Inflammatory macrophage (primary cell): ENCODE data around the gene CYB5A.

ENCODE experiments used
- DNase-seq, 2 donors: peaks; one replicate each; pipeline ENCODE4 v3.0.0-alpha.2; 2020 to 2022

Gene CYB5A

GRCh38 chr18:74243127-74243526 is 48.6 kb downstream of the CYB5A start:
- DNase-seq, result no peak

- DNase-seq, result peak; percentile 10 to 23
Measured at GRCh38 chr18:74242438-74243096, 49.2 kb downstream of the CYB5A start.

DNA sequence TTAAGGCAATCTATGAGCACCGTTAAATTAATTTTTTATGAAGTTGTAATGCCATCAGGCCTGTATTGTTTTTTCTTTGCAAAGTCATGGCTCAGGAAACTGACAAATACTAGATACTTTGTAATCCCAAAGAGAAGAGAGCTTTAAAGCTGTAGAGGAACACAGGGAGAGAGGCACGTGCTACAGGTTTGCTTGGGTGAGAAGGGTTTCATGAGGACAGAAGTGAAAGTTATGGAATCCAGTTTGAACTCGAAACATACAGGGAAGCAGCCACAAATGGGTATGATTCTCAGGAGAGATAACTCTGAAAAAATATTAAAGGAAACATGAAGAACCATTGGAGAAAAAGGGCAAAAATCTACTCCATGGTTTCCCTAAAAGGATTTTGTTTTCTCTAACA is 49.8 kb downstream of the CYB5A start:
- DNase-seq, result no peak

DNA sequence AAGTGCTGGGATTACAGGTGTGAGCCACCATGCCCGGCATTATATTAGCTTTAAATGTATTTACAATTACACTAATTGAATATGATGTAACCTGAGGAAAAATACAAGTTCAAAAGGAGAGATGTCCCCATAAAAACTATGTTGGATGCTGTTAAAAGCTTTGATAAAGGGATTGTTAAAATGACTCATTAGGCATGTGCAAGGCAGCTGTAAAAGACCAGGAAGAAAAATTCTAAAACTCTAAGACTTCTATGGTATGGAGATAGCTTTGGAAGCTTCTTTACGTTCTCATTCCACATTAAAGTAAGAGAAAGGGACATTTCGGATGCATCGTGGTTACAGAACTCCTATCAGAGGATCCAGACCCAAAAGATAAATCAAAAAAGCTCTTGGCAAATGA is 50.3 kb downstream of the CYB5A start:
- no peak for DNase-seq

GRCh38 chr18:74239567-74239966 is 52.2 kb downstream of the CYB5A start:
- no peak for DNase-seq

DNA sequence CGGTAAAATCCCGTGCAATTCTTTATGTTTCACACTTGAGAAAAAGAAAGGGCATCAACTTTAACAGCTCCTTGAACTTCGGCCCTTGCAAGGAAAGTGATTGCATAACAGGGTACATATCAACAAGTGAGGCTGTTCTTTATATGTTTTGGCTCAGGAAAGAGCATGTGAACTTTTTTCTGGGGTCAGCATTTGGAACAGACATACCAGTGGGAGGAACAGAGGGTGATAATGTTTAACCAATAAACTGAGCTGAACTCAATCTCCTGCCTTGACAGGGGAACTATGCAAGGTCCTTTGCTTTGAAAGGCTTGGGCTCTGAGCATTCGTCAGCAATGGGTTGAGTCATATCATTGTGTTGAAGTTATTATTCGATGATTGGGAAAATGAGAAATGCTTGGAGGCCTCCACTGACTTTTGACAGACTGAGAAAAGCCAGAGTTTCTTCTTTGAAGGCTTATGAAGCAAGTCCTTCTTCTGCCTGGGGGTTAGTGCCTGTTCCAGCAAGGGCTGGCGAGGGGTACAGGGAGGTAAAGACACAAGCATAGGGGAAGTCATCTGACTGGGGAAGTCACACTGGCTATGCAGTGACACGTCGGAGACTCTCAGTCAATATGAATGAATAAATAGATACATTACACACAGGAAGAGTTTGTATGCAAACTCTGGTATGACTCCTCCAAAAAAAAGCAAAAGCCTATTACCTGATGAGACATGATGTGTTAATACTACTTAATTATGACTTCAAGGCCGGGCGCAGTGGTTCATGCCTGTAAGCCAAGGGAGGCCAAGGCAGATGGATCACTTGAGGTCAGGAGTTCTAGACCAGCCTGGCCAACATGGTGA is 57.2 kb downstream of the CYB5A start:
- peak; percentile 85 to 87 for DNase-seq

DNA sequence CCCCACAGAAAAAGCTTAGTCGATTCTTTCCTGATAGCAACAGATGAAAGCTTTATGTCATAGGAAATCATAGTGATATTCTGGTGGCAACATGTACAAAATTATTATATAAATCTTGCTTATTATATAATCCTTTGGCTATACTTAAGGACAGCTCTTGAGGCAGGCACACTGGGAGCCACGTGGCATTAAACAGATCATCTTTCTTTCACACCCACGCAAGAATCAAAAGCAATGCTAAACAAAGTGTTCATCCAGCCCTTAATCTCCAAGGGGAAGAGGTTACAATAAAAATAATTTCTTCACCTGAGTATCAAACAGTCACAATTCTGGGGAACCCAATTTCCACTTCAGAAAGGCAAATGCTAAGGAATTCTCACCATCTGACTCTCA is 57.8 kb downstream of the CYB5A start:
- DNase-seq, result no peak

GRCh38 chr18:74230922-74231714 is 60.6 kb downstream of the CYB5A start:
- DNase-seq, result no peak

GRCh38 chr18:74229891-74230290 is 61.9 kb downstream of the CYB5A start:
- no peak for DNase-seq

GRCh38 chr18:74229005-74229404 is 62.8 kb downstream of the CYB5A start:
- no peak for DNase-seq

DNA sequence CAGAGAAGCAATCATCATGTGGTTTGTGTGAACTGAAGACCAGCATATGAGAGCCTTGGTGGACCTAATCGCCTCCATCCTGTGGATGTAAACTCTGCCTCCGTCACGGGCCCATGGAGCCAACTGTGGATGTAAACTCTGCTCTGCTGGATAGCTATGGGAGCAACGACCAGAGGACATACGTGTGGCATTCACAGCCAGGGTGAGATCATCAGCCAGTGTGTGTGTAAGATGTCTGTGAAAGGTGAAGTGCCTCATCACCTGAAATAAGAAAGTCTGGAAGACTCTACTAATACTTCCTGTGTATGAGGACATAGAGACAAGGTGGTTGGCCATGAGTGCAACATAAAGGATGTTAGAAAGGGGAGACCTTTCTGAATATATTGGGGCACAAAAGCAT is 63.5 kb downstream of the CYB5A start:
- DNase-seq, result no peak

- DNase-seq, result no peak
Measured at GRCh38 chr18:74226666-74227065, 65.1 kb downstream of the CYB5A start.

DNA sequence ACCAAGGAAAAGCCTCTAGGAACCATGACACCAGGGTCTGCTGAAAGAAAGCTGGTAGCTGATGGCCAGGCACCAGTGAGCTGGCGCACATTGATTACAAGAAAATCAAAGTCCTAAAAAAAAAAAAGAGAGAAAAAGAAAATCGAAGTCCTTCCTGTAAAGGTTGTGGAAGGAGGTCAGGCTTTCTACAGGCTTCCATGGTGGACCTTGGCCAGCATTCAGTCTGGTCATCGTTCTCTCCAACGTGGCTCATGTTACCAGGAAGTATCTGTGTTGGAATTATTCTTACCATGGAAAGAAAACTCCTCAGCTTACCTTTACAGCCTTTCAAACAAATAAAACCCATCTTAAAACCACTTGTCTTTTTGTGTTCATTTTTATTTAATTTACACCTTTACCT is 65.6 kb downstream of the CYB5A start:
- DNase-seq, result no peak

DNA sequence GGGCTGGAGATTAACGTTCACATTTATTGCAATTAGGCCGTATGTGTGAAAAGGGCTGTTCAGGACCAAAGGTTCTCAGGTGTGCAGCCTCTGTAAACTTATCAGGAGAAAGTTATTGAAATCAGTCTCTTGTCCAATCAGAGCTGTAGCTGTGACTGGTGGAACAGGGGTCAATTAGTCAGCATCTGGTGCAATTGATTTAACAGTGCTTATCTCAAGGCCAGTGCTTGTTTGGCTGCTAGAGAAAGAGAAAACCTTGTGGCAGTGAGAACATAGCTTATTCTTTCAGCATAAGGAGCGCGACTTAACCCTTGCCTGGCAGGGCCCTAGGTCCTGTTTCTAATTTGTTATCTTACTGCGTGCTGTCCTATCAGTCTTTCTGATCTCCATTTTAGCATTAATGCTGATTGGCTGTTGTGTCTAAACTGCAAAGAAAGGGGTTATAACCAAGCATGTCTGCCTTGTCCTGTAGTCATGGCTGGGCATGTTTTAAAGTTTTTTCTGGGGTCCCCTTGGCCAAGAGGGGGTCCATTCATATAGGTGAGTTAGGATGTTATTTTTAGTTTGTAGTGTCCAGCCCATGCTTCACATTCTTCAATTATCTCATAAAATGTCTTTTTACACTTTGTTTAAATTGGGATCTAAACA is 66.4 kb downstream of the CYB5A start:
- no peak for DNase-seq

DNA sequence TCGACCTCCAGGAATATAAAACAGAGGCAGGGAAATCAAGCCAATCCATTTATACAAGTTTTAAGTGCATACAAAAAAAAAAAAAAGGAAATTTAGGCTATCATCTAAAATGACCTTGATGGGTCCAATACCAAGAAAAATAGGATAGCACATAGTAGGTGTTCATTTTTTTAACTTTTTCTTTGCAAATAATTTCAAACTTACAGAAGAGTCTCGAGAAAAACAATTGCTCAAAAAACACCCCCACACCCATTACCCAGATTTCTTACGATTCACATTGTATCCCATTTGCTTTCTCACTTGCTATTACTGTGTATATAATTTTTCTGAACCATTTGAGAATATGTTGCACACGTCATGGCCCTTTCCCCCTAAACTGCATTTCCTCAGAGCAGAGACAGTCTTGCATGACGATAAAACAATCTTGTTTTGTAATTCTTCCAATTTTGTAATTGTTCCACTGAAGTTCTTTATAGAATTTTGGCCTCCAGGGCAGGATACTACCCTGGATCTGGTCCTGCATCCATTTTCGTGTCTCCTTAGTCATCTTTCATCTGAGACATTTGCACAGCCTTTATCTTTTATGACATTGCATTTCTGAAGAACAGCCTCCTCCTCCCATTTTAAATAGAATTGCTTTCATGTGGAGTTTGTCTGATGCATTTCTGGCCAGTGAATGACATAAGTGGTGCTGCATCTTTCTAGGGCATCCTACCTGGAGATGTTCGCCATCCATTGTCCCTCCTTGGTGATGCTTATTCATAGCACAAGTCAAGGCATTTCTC is 68.9 kb downstream of the CYB5A start:
- DNase-seq, result no peak

GRCh38 chr18:74221081-74221480 is 70.7 kb downstream of the CYB5A start:
- no peak for DNase-seq

- DNase-seq, result no peak
Measured at GRCh38 chr18:74219056-74219455, 72.7 kb downstream of the CYB5A start.

GRCh38 chr18:74217476-74218143 is 74.2 kb downstream of the CYB5A start:
- peak; percentile 30 to 61 for DNase-seq

DNA sequence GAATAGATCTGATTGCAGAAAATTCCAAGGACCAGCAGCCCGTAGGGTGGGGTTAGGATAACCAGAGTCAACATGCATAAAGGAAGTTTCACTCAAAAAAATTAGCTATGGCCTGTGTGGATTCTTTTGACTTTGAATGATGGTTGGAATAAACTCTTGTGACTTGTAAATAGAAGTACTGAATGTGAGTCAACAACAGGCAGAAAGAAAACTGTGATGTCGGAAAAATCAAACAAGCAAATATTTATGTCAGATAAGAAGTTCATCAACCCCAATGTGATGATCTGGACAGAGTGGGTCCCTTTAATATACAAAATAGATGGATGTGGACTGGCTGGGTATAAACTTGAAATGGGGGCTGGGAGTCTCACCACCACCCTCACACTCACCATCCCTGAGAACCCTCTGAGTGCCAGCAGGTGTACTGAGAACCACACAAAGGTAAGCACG is 75.1 kb downstream of the CYB5A start:
- no peak for DNase-seq

DNA sequence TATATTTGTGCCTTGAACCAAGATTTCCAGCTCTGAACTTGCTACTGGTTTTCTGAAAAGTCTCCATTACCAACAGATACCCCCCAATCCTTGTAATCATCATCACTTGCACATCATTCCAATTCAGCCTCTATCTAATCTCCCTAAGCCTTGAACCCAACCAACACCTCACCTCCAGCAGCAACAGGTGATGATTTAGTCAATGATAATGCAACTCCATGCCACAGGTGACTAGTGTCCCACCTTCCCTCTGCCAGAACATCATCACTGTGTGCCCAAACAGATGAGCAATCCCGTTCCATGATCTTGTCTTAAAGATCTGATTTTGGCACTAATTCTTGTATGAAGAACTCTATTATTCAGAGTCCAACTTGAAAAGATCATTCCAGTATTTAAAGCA is 75.9 kb downstream of the CYB5A start:
- no peak for DNase-seq

DNA sequence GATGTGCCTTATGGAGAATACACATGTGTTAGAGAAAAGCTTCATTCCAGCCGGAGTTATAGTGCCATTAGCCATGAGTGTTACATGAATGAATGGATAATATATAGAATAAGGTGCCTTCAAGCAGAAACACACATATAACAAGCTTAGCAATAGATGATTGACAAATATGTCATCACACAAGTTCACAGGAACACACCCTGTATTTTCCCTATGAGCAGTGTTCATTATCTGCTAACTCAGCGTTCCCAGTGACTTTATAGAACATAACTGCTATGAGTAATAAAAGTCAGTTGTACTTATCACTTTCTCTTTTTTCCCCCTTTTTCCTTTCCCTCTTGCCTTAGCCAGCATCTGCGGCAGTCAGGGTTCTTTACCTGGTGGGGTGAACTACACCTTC is 78.3 kb downstream of the CYB5A start:
- no peak for DNase-seq
